WTC11 (cell line): Measurements from ENCODE around the gene BRSK2. TPM values are rescaled to one million over a fixed set of nuclear protein-coding genes. Genes with fewer than 3 reads are reported as not detected.

ENCODE experiments used
- ATAC-seq: fragments of 200-7000 bp; cut with Tn5 transposase; 2 replicates; pipeline ENCODE4 v1.10.0; 2021; ENCODE audit warnings: mild to moderate bottlenecking, moderate library complexity
- CTCF ChIA-PET: fragments of 300-600 bp; sonication (Branson Sonifier 250); formaldehyde crosslinking; loops from one replicate; lab custom pipeline; 2021; ENCODE audit warnings: antibody characterized with exemption; lab: Charles Lee
- POLR2A ChIA-PET: fragments of 350-600 bp; sonication (Branson Sonifier 250); formaldehyde crosslinking; loops from one replicate; lab custom pipeline; 2021; ENCODE audit warnings: antibody characterized with exemption; lab: Charles Lee
- DNase-seq: peaks from one replicate; pipeline ENCODE4 v3.0.0; 2021; ENCODE audit warnings: low spot score
- H3K27ac Mint-ChIP-seq: 2 replicates; pipeline ENCODE4 v1.8.0; 2021; ENCODE audit warnings: mixed read lengths
- H3K27me3 Mint-ChIP-seq: 2 replicates; pipeline ENCODE4 v1.8.0; 2021; ENCODE audit warnings: low read depth, mild to moderate bottlenecking, moderate library complexity, mixed read lengths
- H3K36me3 Mint-ChIP-seq: 2 replicates; pipeline ENCODE4 v1.8.0; 2021; ENCODE audit warnings: mixed read lengths
- H3K4me1 Mint-ChIP-seq: 2 replicates; pipeline ENCODE4 v1.8.0; 2022; ENCODE audit warnings: mixed read lengths
- H3K4me3 Mint-ChIP-seq: 2 replicates; pipeline ENCODE4 v1.8.0; 2021; ENCODE audit warnings: mild to moderate bottlenecking, moderate library complexity, mixed read lengths
- H3K9me3 Mint-ChIP-seq: 2 replicates; pipeline ENCODE4 v1.8.0; 2021; ENCODE audit warnings: mixed read lengths
- CREM ChIP-seq: sonication (generic); formaldehyde crosslinking; IDR thresholded peaks from 2 replicates; pipeline ENCODE4 v1.8.1; 2022; ENCODE audit warnings: mild to moderate bottlenecking, missing genetic modification reagents, moderate library complexity
- HMGA2 ChIP-seq: fragments of 250-450 bp; sonication (Bioruptor Pico); IDR thresholded peaks from 2 replicates; pipeline ENCODE4 v1.4.0; 2021; ENCODE audit warnings: mild to moderate bottlenecking, moderate library complexity
- KAT7 ChIP-seq: sonication (generic); formaldehyde crosslinking; IDR thresholded peaks from 2 replicates; pipeline ENCODE4 v1.8.1; 2023; ENCODE audit warnings: missing genetic modification reagents, mild to moderate bottlenecking, borderline replicate concordance
- NFE2L1 ChIP-seq: sonication (generic); formaldehyde crosslinking; IDR thresholded peaks from 2 replicates; pipeline ENCODE4 v1.8.1; 2023; ENCODE audit warnings: missing genetic modification reagents
- NR2C2 ChIP-seq: sonication (generic); formaldehyde crosslinking; IDR thresholded peaks from 2 replicates; pipeline ENCODE4 v1.8.0; 2022; ENCODE audit warnings: mild to moderate bottlenecking, missing genetic modification reagents
- OVOL2 ChIP-seq: fragments of 250-450 bp; sonication (Bioruptor Pico); IDR thresholded peaks from 2 replicates; pipeline ENCODE4 v1.9.0; 2021; ENCODE audit warnings: mild to moderate bottlenecking, borderline replicate concordance
- RORB ChIP-seq: fragments of 250-450 bp; sonication (Bioruptor Pico); IDR thresholded peaks from 2 replicates; pipeline ENCODE4 v1.9.0; 2021; ENCODE audit warnings: mild to moderate bottlenecking
- SMAD3 ChIP-seq: sonication (generic); formaldehyde crosslinking; IDR thresholded peaks from 2 replicates; pipeline ENCODE4 v1.8.0; 2022; ENCODE audit warnings: missing genetic modification reagents, mild to moderate bottlenecking, borderline replicate concordance
- SP1 ChIP-seq: sonication (generic); formaldehyde crosslinking; conservative IDR thresholded peaks from 2 replicates; pipeline ENCODE4 v1.8.1; 2022; ENCODE audit warnings: missing genetic modification reagents
- TEAD4 ChIP-seq: sonication (generic); formaldehyde crosslinking; IDR thresholded peaks from 2 replicates; pipeline ENCODE4 v1.8.0; 2022; ENCODE audit warnings: mild to moderate bottlenecking, missing genetic modification reagents
- ZNF219 ChIP-seq: sonication (generic); formaldehyde crosslinking; IDR thresholded peaks from 2 replicates; pipeline ENCODE4 v1.8.0; 2023; ENCODE audit warnings: missing genetic modification reagents, mild to moderate bottlenecking, borderline replicate concordance
- ZNF396 ChIP-seq: fragments of 250-450 bp; sonication (Bioruptor Pico); IDR thresholded peaks from 2 replicates; pipeline ENCODE4 v1.8.0; 2021; ENCODE audit warnings: mild to moderate bottlenecking, moderate library complexity, borderline replicate concordance
- ZNF423 ChIP-seq: fragments of 250-450 bp; sonication (Bioruptor Pico); IDR thresholded peaks from 2 replicates; pipeline ENCODE4 v2.1.2; 2022; ENCODE audit warnings: mild to moderate bottlenecking, moderate library complexity
- total RNA-seq: library from RNA; stranded (reverse); gene quantifications from 3 replicates; pipeline ENCODE4 v1.2.3, GENCODE V29; 2021
- TF ChIP-seq, protein P1 (sequence below): sonication (generic); formaldehyde crosslinking; IDR thresholded peaks from 2 replicates; pipeline ENCODE4 v1.8.0; 2022; ENCODE audit warnings: mild to moderate bottlenecking, missing genetic modification reagents
- TF ChIP-seq, protein P2 (sequence below): sonication (generic); formaldehyde crosslinking; IDR thresholded peaks from 2 replicates; pipeline ENCODE4 v1.8.0; 2022; ENCODE audit warnings: mild to moderate bottlenecking, missing genetic modification reagents
- TF ChIP-seq, protein P3 (sequence below): sonication (generic); formaldehyde crosslinking; IDR thresholded peaks from 2 replicates; pipeline ENCODE4 v1.8.1; 2023; ENCODE audit warnings: mild to moderate bottlenecking, missing genetic modification reagents
- TF ChIP-seq, protein P4 (sequence below): sonication (generic); formaldehyde crosslinking; conservative IDR thresholded peaks from 2 replicates; pipeline ENCODE4 v1.8.1; 2022; ENCODE audit warnings: mild to moderate bottlenecking, missing genetic modification reagents
- TF ChIP-seq, protein P5 (sequence below): sonication (generic); formaldehyde crosslinking; IDR thresholded peaks from 2 replicates; pipeline ENCODE4 v1.8.0; 2023; ENCODE audit warnings: missing genetic modification reagents, mild to moderate bottlenecking, borderline replicate concordance
- TF ChIP-seq, protein P6 (sequence below): fragments of 250-450 bp; sonication (Bioruptor Pico); IDR thresholded peaks from 2 replicates; pipeline ENCODE4 v1.9.0; 2021; ENCODE audit warnings: moderate library complexity, mild to moderate bottlenecking, inconsistent platforms, borderline replicate concordance

The BRSK2 gene
- total RNA-seq, 1 experiment from 2014 or later = 34.5 TPM

DNA sequence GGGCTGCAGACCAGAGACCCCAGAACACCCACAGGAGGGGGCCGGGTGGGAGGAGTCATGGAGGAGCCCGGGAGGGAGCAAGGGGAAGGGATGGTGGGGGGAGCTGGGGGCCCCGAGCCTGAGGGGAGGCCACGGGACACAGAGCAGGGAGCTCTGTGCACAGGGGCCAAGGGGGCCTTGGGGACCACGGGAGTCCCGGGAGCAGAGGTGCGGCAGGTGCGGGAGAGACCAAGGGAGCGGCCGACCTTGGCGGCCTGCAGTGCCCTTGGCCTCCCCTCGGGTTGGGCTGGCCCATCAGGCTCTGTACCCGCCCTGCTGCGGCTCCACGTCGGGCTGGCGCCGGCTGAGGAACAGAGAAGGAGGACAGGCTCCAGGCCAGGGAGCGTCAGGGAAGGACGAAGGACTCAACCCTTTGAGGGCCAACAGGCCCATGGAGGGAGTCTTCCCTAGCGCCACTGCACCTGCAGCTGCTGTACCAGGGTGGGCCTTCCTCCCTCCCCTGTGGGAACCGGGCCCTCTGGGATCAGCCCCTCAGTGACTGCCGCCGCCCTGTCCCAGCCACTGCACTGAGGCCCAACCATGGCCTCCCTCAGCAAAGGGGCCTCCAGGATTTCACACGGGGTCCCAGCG lies 17.8 kb upstream of the BRSK2 start:
- Mint-ChIP-seq H3K4me3 (no peak overlapping the region), H3K27ac (no peak overlapping the region), H3K36me3 (peaks cover 5% of the 10 kb centered on the region), H3K27me3 (no peaks in the 10 kb centered on the region; the same call in none of the 2 replicates), H3K4me1 (no peaks in the 10 kb centered on the region), H3K9me3 (peaks cover 13% of the 10 kb centered on the region)
- DNase-seq (no peak), ATAC-seq (no peak)
- TF ChIP-seq ZNF423 (CRISPR knock-in tag) (no peak), KAT7 (CRISPR knock-in tag) (no peak), OVOL2 (no peak), NFE2L1 (no peak), CREM (CRISPR knock-in tag) (no peak), SP1 (no peak), ZNF219 (CRISPR knock-in tag) (no peak), NR2C2 (no peak), TEAD4 (CRISPR knock-in tag) (no peak), RORB (no peak)
- TF ChIP-seq, protein P1, sequence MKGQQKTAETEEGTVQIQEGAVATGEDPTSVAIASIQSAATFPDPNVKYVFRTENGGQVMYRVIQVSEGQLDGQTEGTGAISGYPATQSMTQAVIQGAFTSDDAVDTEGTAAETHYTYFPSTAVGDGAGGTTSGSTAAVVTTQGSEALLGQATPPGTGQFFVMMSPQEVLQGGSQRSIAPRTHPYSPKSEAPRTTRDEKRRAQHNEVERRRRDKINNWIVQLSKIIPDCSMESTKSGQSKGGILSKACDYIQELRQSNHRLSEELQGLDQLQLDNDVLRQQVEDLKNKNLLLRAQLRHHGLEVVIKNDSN = no peak
- TF ChIP-seq, protein P2, sequence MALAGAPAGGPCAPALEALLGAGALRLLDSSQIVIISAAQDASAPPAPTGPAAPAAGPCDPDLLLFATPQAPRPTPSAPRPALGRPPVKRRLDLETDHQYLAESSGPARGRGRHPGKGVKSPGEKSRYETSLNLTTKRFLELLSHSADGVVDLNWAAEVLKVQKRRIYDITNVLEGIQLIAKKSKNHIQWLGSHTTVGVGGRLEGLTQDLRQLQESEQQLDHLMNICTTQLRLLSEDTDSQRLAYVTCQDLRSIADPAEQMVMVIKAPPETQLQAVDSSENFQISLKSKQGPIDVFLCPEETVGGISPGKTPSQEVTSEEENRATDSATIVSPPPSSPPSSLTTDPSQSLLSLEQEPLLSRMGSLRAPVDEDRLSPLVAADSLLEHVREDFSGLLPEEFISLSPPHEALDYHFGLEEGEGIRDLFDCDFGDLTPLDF (CRISPR knock-in tag) = no peak
- TF ChIP-seq, protein P3, sequence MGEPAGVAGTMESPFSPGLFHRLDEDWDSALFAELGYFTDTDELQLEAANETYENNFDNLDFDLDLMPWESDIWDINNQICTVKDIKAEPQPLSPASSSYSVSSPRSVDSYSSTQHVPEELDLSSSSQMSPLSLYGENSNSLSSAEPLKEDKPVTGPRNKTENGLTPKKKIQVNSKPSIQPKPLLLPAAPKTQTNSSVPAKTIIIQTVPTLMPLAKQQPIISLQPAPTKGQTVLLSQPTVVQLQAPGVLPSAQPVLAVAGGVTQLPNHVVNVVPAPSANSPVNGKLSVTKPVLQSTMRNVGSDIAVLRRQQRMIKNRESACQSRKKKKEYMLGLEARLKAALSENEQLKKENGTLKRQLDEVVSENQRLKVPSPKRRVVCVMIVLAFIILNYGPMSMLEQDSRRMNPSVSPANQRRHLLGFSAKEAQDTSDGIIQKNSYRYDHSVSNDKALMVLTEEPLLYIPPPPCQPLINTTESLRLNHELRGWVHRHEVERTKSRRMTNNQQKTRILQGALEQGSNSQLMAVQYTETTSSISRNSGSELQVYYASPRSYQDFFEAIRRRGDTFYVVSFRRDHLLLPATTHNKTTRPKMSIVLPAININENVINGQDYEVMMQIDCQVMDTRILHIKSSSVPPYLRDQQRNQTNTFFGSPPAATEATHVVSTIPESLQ (CRISPR knock-in tag) = no peak
- CTCF ChIA-PET = no interaction called here
- POLR2A ChIA-PET = no interaction called here

DNA sequence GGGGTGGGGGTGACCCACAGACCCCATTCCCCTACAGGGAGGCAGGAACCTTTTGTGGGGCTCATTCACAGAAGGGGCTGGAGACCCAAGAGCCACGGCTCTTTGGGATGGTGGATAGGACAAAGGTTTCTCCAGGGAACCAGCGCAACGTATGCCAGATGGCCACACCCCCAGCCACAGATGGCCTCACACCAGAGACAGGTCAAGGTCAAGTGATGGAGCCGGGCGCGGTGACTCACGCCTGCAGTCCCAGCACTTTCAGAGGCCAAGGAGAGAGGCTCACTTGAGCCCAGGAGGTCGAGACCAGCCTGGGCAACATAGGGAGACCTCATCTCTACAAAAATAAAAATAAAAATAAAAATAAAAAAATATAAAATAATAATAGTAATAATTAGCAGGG lies 17.1 kb upstream of the BRSK2 start:
- ATAC-seq (no peak), DNase-seq (no peak)
- TF ChIP-seq, protein P4, sequence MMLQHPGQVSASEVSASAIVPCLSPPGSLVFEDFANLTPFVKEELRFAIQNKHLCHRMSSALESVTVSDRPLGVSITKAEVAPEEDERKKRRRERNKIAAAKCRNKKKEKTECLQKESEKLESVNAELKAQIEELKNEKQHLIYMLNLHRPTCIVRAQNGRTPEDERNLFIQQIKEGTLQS (CRISPR knock-in tag) = no peak
- peak; percentile 64; the same call in 1 of the 2 replicates for TF ChIP-seq HMGA2
- Mint-ChIP-seq H3K9me3 (peaks cover 6% of the 10 kb centered on the region), H3K4me3 (no peak overlapping the region), H3K4me1 (no peaks in the 10 kb centered on the region), H3K27ac (no peak overlapping the region), H3K36me3 (peaks cover 2% of the 10 kb centered on the region; the same call in 1 of the 2 replicates), H3K27me3 (peaks cover 3% of the 10 kb centered on the region)
- ChIA-PET POLR2A (no interaction called here), CTCF (no interaction called here)

DNA sequence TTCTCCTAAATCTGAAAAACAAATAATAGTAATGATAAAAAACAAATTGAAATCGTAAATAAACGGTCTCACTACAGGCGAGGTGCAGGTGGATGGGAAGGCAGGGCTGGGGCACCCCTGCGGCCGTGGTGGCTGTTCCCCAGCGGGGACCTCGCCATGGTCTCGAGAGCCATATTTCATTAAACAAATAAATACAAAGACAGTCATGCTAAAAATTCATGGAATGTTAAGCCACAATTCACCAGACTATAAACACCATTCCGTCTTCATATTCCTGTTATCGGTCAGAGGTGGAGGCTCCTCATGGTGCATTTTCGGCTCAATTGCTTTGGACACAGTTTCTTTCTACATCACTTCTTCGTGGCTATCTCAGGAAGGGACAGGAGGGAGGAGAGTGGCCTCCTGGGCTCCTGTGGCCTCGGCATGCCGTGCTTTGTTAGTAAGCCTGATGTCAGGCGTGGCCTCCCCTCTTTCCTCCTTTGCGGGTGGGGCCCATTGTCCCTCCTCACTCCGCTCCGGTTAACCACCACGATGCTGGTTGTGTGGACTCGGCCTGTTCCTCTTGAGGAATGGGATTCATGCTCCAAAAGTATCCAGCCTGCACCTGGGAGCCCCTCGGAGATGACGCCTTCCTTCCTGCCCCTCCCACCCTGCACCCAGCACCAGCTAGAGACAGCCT lies 16.1 kb upstream of the BRSK2 start:
- no peak for TF ChIP-seq SMAD3 (CRISPR knock-in tag)
- TF ChIP-seq ZNF423 (CRISPR knock-in tag) = no peak
- TF ChIP-seq ZNF396 = no peak
- TF ChIP-seq, protein P5, sequence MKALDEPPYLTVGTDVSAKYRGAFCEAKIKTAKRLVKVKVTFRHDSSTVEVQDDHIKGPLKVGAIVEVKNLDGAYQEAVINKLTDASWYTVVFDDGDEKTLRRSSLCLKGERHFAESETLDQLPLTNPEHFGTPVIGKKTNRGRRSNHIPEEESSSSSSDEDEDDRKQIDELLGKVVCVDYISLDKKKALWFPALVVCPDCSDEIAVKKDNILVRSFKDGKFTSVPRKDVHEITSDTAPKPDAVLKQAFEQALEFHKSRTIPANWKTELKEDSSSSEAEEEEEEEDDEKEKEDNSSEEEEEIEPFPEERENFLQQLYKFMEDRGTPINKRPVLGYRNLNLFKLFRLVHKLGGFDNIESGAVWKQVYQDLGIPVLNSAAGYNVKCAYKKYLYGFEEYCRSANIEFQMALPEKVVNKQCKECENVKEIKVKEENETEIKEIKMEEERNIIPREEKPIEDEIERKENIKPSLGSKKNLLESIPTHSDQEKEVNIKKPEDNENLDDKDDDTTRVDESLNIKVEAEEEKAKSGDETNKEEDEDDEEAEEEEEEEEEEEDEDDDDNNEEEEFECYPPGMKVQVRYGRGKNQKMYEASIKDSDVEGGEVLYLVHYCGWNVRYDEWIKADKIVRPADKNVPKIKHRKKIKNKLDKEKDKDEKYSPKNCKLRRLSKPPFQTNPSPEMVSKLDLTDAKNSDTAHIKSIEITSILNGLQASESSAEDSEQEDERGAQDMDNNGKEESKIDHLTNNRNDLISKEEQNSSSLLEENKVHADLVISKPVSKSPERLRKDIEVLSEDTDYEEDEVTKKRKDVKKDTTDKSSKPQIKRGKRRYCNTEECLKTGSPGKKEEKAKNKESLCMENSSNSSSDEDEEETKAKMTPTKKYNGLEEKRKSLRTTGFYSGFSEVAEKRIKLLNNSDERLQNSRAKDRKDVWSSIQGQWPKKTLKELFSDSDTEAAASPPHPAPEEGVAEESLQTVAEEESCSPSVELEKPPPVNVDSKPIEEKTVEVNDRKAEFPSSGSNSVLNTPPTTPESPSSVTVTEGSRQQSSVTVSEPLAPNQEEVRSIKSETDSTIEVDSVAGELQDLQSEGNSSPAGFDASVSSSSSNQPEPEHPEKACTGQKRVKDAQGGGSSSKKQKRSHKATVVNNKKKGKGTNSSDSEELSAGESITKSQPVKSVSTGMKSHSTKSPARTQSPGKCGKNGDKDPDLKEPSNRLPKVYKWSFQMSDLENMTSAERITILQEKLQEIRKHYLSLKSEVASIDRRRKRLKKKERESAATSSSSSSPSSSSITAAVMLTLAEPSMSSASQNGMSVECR (CRISPR knock-in tag) = no peak
- TF ChIP-seq, protein P6, sequence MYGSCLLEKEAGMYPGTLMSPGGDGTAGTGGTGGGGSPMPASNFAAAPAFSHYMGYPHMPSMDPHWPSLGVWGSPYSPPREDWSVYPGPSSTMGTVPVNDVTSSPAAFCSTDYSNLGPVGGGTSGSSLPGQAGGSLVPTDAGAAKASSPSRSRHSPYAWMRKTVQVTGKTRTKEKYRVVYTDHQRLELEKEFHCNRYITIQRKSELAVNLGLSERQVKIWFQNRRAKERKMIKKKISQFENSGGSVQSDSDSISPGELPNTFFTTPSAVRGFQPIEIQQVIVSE (CRISPR knock-in tag) = no peak
- TF ChIP-seq, all 79 proteins: peak for 0
- Mint-ChIP-seq H3K4me1 (no peaks in the 10 kb centered on the region), H3K27ac (no peak overlapping the region), H3K27me3 (peaks cover 6% of the 10 kb centered on the region; the same call in 1 of the 2 replicates), H3K36me3 (no peaks in the 10 kb centered on the region), H3K4me3 (no peak overlapping the region), H3K9me3 (no peaks in the 10 kb centered on the region)
- DNase-seq (no peak), ATAC-seq (no peak)
- ChIA-PET CTCF (no interaction called here), POLR2A (no interaction called here)
